IPS-NIHi7 (cell line): ENCODE measurements around the gene CCNY.
A peak's percentile ranks its signal among the peaks of the same experiment; 100 is the strongest.

Experiments
- DNase-seq: peaks from one replicate; pipeline ENCODE4 v3.0.0; 2012; ENCODE audit warnings: mixed read lengths; ENCODE audit errors: extremely low spot score

The CCNY gene

GRCh38 chr10:35558276-35558675 is 222.0 kb downstream of the CCNY start:
- no peak for DNase-seq

- no peak for DNase-seq
These were observed 223.1 kb downstream of the CCNY start for GRCh38 chr10:35559416-35559815.

- DNase-seq, result no peak
These were observed 225.4 kb downstream of the CCNY start for GRCh38 chr10:35561715-35562114.

- DNase-seq, result no peak
These were observed 226.1 kb downstream of the CCNY start for GRCh38 chr10:35562427-35562826.

- DNase-seq, result peak; percentile 81
These were observed 227.1 kb downstream of the CCNY start for GRCh38 chr10:35563261-35563891.

GRCh38 chr10:35564341-35564968 is 228.1 kb downstream of the CCNY start:
- no peak for DNase-seq

- DNase-seq, result no peak
These were observed 229.3 kb downstream of the CCNY start for GRCh38 chr10:35565602-35566081.

GRCh38 chr10:35567951-35568350 is 231.6 kb downstream of the CCNY start:
- no peak for DNase-seq

- no peak for DNase-seq
These were observed 232.2 kb downstream of the CCNY start for GRCh38 chr10:35568483-35569015.

GRCh38 chr10:35569111-35569707 is 232.9 kb downstream of the CCNY start:
- no peak for DNase-seq

- no peak for DNase-seq
These were observed 233.5 kb downstream of the CCNY start for GRCh38 chr10:35569836-35570235.

- no peak for DNase-seq
These were observed 234.1 kb downstream of the CCNY start for GRCh38 chr10:35570397-35570796.

GRCh38 chr10:35572583-35572982 is 236.3 kb downstream of the CCNY start:
- DNase-seq, result no peak

- DNase-seq, result no peak
These were observed 237.5 kb downstream of the CCNY start for GRCh38 chr10:35573796-35574195.

- peak; percentile 69 for DNase-seq
These were observed 238.6 kb downstream of the CCNY start for GRCh38 chr10:35574924-35575352.

GRCh38 chr10:35575640-35576039 is 239.3 kb downstream of the CCNY start:
- no peak for DNase-seq

- no peak for DNase-seq
These were observed 240.4 kb downstream of the CCNY start for GRCh38 chr10:35576730-35577129.

- no peak for DNase-seq
These were observed 241.8 kb downstream of the CCNY start for GRCh38 chr10:35577926-35578617.

GRCh38 chr10:35578618-35578956 is 242.3 kb downstream of the CCNY start:
- no peak for DNase-seq

GRCh38 chr10:35579116-35579515 is 242.8 kb downstream of the CCNY start:
- DNase-seq, result no peak

- no peak for DNase-seq
These were observed 243.6 kb downstream of the CCNY start for GRCh38 chr10:35579726-35580422.

GRCh38 chr10:35580423-35580770 is 244.1 kb downstream of the CCNY start:
- no peak for DNase-seq
